Neural cell (in vitro differentiated cells): ENCODE results near the gene AGBL5. TPM values are rescaled to one million over a fixed set of nuclear protein-coding genes. Genes with fewer than 3 reads are reported as not detected.

Experiments
- H2AFZ ChIP-seq: fragments of 200-600, 300-800 bp; sonication (generic), shearing (Covaris generic); 2 replicates; pipeline ENCODE4 v1.6.0; 2014; ENCODE audit warnings: low read depth, mild to moderate bottlenecking, antibody characterized with exemption, low read length, moderate library complexity
- H3F3A ChIP-seq: fragments of 200-600 bp; shearing (Covaris generic); 2 replicates; pipeline ENCODE4 v1.6.1; 2016; ENCODE audit warnings: mild to moderate bottlenecking, moderate library complexity, mixed read lengths, antibody characterized with exemption, low read length; ENCODE audit not compliant: insufficient read depth, poor library complexity, severe bottlenecking
- H3K27ac ChIP-seq: fragments of 200-600, 300-800 bp; sonication (generic), shearing (Covaris generic); 2 replicates; pipeline ENCODE4 v1.5.1; 2014; ENCODE audit warnings: mild to moderate bottlenecking, low read length, moderate library complexity
- H3K27me3 ChIP-seq: fragments of 300-800, 200-600 bp; sonication (generic), shearing (Covaris generic); 2 replicates; pipeline ENCODE4 v1.6.0; 2014; ENCODE audit warnings: mild to moderate bottlenecking, low read depth, low read length, moderate library complexity; ENCODE audit not compliant: insufficient read depth
- H3K36me3 ChIP-seq: fragments of 300-800, 200-600 bp; sonication (generic), shearing (Covaris generic); 2 replicates; pipeline ENCODE4 v1.5.1; 2014; ENCODE audit warnings: mild to moderate bottlenecking, antibody characterized with exemption, low read length, moderate library complexity; ENCODE audit not compliant: insufficient read depth
- H3K4me2 ChIP-seq: fragments of 300-800, 200-600 bp; sonication (generic), shearing (Covaris generic); 2 replicates; pipeline ENCODE4 v1.6.0; 2014; ENCODE audit warnings: mild to moderate bottlenecking, low read length
- H3K4me3 ChIP-seq: fragments of 300-800, 200-600 bp; sonication (generic), shearing (Covaris generic); 2 replicates; pipeline ENCODE4 v1.5.1; 2014; ENCODE audit warnings: mild to moderate bottlenecking, low read length, moderate library complexity
- H3K79me2 ChIP-seq: fragments of 200-600 bp; shearing (Covaris generic); replicated peaks from 2 replicates; pipeline ENCODE4 v1.6.0; 2014; ENCODE audit warnings: mild to moderate bottlenecking, low read length, moderate library complexity; ENCODE audit not compliant: insufficient read depth
- H3K9ac ChIP-seq: fragments of 300-800, 200-600 bp; sonication (generic), shearing (Covaris generic); 2 replicates; pipeline ENCODE4 v1.6.1; 2016; ENCODE audit warnings: mild to moderate bottlenecking, low read length, mixed read lengths
- H3K9me2 ChIP-seq: fragments of 200-600 bp; shearing (Covaris generic); 2 replicates; pipeline ENCODE4 v1.6.1; 2016; ENCODE audit warnings: mild to moderate bottlenecking, low read length, mixed read lengths; ENCODE audit not compliant: insufficient read depth
- H3K9me3 ChIP-seq: fragments of 200-600, 300-800 bp; sonication (generic), shearing (Covaris generic); 2 replicates; pipeline ENCODE4 v1.6.1; 2016; ENCODE audit warnings: mild to moderate bottlenecking, mixed run types, low read length, moderate library complexity, mixed read lengths
- H4K20me1 ChIP-seq: fragments of 200-600 bp; shearing (Covaris generic); 2 replicates; pipeline ENCODE4 v1.6.1; 2016; ENCODE audit warnings: mild to moderate bottlenecking, mixed run types; ENCODE audit not compliant: insufficient read depth
- CTCF ChIP-seq: fragments of 450-650 bp; IDR thresholded peaks from 2 replicates; pipeline ENCODE4 v1.5.1; 2014; ENCODE audit warnings: antibody characterized with exemption, mild to moderate bottlenecking, moderate library complexity; ENCODE audit not compliant: poor library complexity, severe bottlenecking
- EP300 ChIP-seq: fragments of 450-650 bp; conservative IDR thresholded peaks from 2 replicates; pipeline ENCODE4 v1.6.1; 2014; ENCODE audit warnings: antibody characterized with exemption, mild to moderate bottlenecking, moderate library complexity; ENCODE audit not compliant: poor library complexity, severe bottlenecking
- EZH2 ChIP-seq: fragments of 200-600, 300-800 bp; shearing (Covaris generic), sonication (generic); IDR thresholded peaks from 2 replicates; pipeline ENCODE4 v1.6.1; 2014; ENCODE audit warnings: antibody characterized with exemption, low read length, borderline replicate concordance, mild to moderate bottlenecking; ENCODE audit not compliant: insufficient read depth, poor library complexity, severe bottlenecking
- MXI1 ChIP-seq: fragments of 450-650 bp; conservative IDR thresholded peaks from 2 replicates; pipeline ENCODE4 v1.6.1; 2014; ENCODE audit warnings: antibody characterized with exemption, mild to moderate bottlenecking; ENCODE audit not compliant: poor library complexity, severe bottlenecking
- POLR2AphosphoS5 ChIP-seq: IDR thresholded peaks from 2 replicates; pipeline ENCODE4 v1.6.1; 2012
- RAD21 ChIP-seq: fragments of 450-650 bp; conservative IDR thresholded peaks from 2 replicates; pipeline ENCODE4 v1.6.1; 2014; ENCODE audit warnings: antibody characterized with exemption, mild to moderate bottlenecking, moderate library complexity
- REST ChIP-seq: IDR thresholded peaks from 2 replicates; pipeline ENCODE4 v1.6.1; 2012; ENCODE audit warnings: borderline replicate concordance
- SMC3 ChIP-seq: fragments of 450-650 bp; conservative IDR thresholded peaks from 2 replicates; pipeline ENCODE4 v1.6.1; 2014; ENCODE audit warnings: antibody characterized with exemption, mild to moderate bottlenecking, moderate library complexity; ENCODE audit not compliant: poor library complexity
- TAF1 ChIP-seq: IDR thresholded peaks from 2 replicates; pipeline ENCODE4 v1.6.1; 2012; ENCODE audit warnings: low read depth
- polyA plus RNA-seq: library from polyadenylated mRNA; depleted of rRNA; stranded (reverse); fragments of >200 nt; gene quantifications from 2 replicates; pipeline ENCODE4 v1.2.3, GENCODE V29; 2014

AGBL5 gene
- polyA plus RNA-seq, 1 donor from 2014 or later, result 34.3 TPM

GRCh38 chr2:27088634-27089033 is 37.2 kb downstream of the AGBL5 start:
- Histone ChIP-seq H3K4me2 (no peak overlapping the region), H3K4me3 (no peak overlapping the region), H2AFZ (no peak overlapping the region), H3K9me2 (no peaks in the 10 kb centered on the region), H3K27me3 (peaks cover 10% of the 10 kb centered on the region), H3K79me2 (no peaks in the 10 kb centered on the region), H3F3A (no peaks in the 10 kb centered on the region), H3K9ac (no peak overlapping the region), H3K27ac (no peak overlapping the region), H3K9me3 (no peaks in the 10 kb centered on the region), H4K20me1 (no peaks in the 10 kb centered on the region), H3K36me3 (no peaks in the 10 kb centered on the region)
- TF ChIP-seq TAF1 (no peak), EP300 (no peak), CTCF (no peak), POLR2AphosphoS5 (no peak), REST (no peak), SMC3 (no peak), RAD21 (no peak), EZH2 (no peak), MXI1 (no peak)

GRCh38 chr2:27089111-27089954 is 37.9 kb downstream of the AGBL5 start:
- Histone ChIP-seq H3K27ac (no peak overlapping the region), H3F3A (no peaks in the 10 kb centered on the region), H3K36me3 (no peaks in the 10 kb centered on the region), H3K9me2 (no peaks in the 10 kb centered on the region), H3K79me2 (no peaks in the 10 kb centered on the region), H4K20me1 (no peaks in the 10 kb centered on the region), H3K9ac (no peak overlapping the region), H2AFZ (no peak overlapping the region), H3K9me3 (no peaks in the 10 kb centered on the region), H3K4me2 (no peak overlapping the region), H3K27me3 (peaks cover 10% of the 10 kb centered on the region), H3K4me3 (no peak overlapping the region)
- TF ChIP-seq TAF1 (no peak), SMC3 (no peak), REST (no peak), RAD21 (no peak)
